NOMO-1 treated with dmso at 0.1 percent for 144 hours (cell line): Measurements from ENCODE around the gene STEAP4.

Source experiments
- DNase-seq: peaks from one replicate; lab custom pipeline; 2025; ENCODE audit not compliant: unreplicated experiment; lab: John Stamatoyannopoulos, UW

Gene STEAP4

DNA sequence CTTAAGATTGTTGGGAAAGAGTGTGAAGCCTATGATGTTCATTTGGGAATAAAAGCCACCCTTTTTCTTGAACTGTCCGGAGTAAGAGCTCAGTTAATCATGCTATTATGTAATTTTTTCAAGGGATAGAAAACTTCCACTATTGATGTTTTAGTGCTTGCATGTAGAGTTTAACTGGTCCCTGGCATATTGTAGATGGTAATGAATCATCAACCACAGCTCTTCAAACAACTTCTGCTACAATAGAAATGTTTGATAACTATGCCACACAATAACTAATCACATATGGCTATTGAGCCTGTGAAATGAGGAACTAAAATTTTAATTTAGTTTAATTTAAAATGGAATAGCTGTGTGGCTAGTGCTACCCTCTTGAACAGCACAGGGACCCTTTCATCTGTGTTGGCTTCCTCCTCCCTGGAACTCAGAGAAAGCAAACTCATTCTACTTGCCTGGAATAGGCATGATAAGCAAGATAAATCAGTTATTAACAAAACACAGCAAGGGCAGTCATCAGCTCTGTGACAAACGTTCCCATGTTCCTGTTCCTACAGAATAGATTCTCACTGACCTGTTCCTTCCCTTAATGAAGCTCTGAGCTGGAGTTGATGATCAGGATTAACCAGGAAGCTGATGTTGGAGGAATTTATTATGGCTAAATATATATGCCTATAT lies 82.0 kb downstream of the STEAP4 start:
- peak; percentile 73 for DNase-seq

DNA sequence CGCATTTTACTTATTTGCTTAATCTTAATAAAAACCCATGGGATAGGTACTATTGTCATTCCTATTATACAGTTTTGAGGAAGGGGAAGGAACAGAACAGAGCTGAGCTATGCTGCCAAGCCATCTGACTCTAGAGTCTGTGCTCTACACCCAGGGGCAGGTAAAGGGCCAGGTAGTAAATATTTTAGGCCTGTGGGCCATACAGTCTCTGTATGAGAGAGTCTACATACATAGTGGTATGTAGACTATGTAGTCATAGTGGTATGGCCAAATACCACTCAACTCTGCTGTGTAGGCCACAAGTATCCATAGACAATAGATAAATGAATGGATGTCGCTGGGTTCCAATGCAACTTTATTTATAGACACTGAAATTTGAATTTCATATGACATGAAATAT lies 83.4 kb downstream of the STEAP4 start:
- no peak for DNase-seq
